ENCODE data around the gene SERPINE2.
"Not testable (repeated sequence)": the region's sequence is repeated elsewhere in the genome, so short reads cannot be mapped to it uniquely, and the experiment has no call there.

The SERPINE2 gene

GRCh38 chr2:223971731-223972130 lies 67.4 kb downstream of the SERPINE2 start:
- no peak for DNase-seq

- peak; percentile 45 for DNase-seq
These were observed 68.5 kb downstream of the SERPINE2 start for GRCh38 chr2:223970343-223971128.

DNA sequence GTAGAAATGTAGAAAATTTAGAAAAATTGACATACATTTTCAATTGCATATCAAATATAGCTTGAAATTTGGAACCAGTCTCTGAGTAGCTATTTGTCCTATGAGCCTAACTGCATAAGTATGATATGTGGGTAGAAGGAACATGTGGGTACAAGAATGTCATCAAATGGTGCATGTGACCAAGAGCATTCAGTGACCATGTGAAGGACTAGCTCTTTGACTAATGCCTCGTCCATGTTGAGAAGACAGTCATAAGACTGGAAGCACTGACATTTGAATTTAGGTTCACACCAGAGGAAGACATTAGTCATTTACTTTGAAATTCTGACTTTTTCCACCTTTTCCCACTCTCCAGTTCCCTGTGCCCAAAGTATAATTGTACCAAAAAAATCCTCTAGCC lies 69.2 kb downstream of the SERPINE2 start:
- no peak for DNase-seq

DNA sequence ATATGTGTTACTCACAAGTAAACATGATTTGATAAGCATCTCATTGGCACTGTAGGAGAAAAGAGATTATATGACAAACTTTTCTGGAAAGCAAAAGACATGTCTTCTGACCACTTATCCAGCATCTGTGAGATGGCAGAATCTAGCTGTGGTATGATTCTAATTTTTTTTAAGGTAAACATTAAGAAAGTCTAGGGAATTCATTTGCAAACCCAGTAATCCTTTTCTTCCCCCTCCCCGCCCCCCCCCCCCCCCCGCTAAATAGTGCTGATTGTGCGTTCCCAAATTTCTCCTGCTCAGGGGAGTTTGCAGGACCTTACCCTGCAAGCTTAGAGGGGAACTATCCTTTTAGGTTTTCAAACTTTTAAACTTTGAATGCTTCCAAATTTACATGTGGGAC lies 69.8 kb downstream of the SERPINE2 start:
- DNase-seq = no peak

DNA sequence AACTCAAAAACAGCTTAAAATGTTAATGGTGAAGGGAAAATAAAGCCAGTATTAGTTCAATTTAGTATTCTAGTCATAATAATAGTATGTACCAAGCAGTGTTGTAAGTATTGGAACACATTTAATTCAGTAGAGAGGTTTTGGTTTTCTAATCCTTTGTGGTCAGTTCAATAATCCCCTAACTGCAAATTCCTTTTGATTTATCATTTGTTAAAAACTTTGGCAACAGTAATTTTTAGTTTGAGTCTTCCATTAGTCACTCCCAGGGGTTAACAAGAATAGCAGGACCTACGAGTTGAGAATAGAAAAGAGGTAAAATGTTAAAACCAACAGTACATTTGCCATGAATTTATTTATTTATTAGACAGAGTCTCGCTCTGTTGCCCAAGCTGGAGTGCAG lies 71.1 kb downstream of the SERPINE2 start:
- DNase-seq = no peak

DNA sequence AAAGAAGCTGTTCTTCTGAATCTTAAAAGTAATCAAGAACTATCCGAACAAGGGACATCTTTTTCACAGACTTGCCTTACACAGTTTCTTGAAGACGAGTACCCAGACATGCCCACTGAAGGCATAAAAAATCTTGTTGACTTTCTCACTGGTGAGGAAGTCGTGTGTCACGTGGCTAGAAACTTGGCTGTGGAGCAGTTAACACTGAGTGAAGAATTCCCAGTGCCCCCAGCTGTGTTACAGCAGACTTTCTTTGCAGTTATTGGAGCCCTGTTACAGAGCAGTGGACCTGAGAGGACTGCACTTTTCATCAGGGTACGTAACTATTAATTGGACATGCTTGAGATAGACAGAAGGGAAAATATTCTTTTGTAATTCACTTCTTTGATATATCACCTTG lies 79.4 kb downstream of the SERPINE2 start:
- no peak for DNase-seq

- DNase-seq = peak; percentile 80
These were observed 81.8 kb downstream of the SERPINE2 start, which contains the start of gene MRPL44 for GRCh38 chr2:223957092-223957851. Gene MRPL44, plus strand, starts transcription at chr2:223957463. Its CDS starts 10 bp downstream, at chr2:223957473.

- DNase-seq = no peak
These were observed 82.8 kb downstream of the SERPINE2 start for GRCh38 chr2:223956300-223956699.

GRCh38 chr2:223954401-223954800 lies 84.7 kb downstream of the SERPINE2 start:
- no peak for DNase-seq

DNA sequence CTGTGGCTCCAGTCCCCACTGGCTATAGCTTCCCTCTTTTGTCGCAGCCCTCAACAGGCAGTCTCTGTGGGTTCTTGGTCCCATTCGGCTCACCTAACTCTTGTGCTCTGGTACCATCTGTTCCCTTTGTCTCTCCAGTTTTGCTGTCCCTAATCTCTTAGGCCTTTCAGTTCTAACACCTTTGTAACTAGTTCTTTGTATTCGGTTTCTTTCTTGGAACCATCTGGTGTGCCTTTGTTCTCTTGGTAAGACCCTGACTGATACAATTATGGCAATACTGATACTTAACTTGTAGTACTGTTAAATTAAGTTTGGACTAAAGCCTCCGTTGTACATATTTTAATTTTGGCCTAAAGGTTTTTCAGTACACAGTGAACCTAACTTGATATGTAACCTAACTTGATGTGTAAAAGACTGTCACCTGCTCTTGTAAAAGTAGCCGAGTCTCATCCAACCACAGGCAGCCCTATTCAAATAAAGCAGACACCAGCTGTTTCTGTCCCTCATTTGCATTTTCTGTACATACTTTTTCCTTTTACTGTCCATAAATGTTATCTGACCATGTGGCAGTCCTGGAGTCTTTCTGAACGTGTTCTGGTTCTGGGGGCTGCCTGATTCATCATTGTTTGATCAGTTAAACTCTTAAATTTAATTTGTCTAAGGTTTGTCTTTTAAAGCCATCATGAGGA lies 86.7 kb downstream of the SERPINE2 start:
- no peak for DNase-seq

GRCh38 chr2:223950448-223951347 lies 88.4 kb downstream of the SERPINE2 start:
- DNase-seq = no peak

- DNase-seq = no peak
These were observed 89.7 kb downstream of the SERPINE2 start for GRCh38 chr2:223949241-223949840.

- DNase-seq = no peak
These were observed 91.3 kb downstream of the SERPINE2 start for GRCh38 chr2:223947711-223948205.

GRCh38 chr2:223945755-223946154 lies 93.3 kb downstream of the SERPINE2 start:
- DNase-seq = no peak

- peak; percentile 52 for DNase-seq
These were observed 94.2 kb downstream of the SERPINE2 start, which contains the start of gene WDFY1 for GRCh38 chr2:223944703-223945531. Gene WDFY1, minus strand, starts transcription at chr2:223945335. Its CDS starts 51 bp downstream, at chr2:223945284.

GRCh38 chr2:223944166-223944702 lies 94.9 kb downstream of the SERPINE2 start:
- DNase-seq = no peak

DNA sequence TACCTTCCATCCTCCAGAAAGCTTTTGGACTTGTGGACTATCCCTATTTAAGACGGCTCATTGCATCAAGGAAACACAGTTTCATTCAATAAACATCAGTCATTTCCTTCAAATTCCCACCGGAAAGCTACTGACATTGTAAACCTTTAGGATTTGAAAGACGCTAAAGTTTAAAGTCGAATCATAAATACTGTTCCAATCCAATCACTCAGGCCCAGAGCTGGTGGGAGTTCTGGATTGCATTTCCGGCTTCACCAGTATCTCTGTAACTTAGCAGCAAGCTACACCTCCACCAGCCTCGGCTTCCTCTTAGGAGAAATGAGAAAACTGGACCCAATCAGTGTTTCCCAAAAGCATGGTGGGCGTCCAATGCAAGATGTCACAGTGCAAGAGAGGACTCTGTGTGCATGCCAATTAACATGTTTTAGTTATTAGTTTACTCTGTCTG lies 95.5 kb downstream of the SERPINE2 start:
- no peak for DNase-seq

DNA sequence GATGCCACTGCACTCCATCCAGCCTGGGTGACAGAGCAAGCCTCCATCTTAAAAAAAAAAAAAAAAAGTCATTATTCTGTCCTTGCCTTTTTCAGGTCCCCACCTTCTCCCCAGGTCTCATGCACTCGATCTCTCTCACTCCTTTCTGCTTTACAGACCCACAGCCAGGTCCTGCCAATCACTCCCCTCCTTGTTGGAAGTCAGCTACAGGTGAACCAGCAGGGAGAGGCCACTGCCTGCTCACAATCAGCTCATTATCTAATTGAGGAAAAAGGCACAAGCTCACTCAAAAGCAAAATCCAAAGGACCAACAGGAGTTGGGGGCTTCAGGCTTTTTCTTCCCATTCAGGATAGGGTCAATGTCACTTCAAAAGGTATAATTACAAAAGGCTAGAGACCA lies 96.0 kb downstream of the SERPINE2 start:
- no peak for DNase-seq

GRCh38 chr2:223941579-223942277 lies 97.4 kb downstream of the SERPINE2 start:
- no peak for DNase-seq

DNA sequence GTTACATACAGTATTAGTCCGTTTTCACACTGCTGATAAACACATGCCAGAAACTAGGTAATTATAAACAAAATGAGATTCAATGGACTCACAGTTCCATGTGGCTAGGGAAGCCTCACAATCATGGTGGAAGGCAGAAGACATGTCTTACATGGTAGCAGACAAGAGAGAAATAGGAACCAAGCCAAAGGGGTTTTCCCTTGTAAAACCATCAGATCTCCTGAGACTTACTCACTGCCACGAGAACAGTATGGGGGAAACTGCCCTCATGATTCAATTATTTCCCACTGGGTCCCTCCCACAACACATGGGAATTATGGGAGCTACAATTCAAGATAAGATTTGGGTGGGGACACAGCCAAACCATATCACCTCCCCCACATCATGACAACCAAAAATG lies 99.6 kb downstream of the SERPINE2 start:
- DNase-seq = not testable (repeated sequence)

Data from NCI-H748 treated with DMSO at 0.1 percent for 48 hours (cell line).